Body of pancreas (tissue), 4 donors: Measurements from ENCODE around the gene YWHAG. TPM values are rescaled to one million over a fixed set of nuclear protein-coding genes. Genes with fewer than 3 reads are reported as not detected.
A peak's percentile ranks its signal among the peaks of the same experiment; 100 is the strongest.

Experiments used
- ATAC-seq: fragments of 150-250 bp; one replicate; pipeline ENCODE4 v1.9.1; 2016
- DNase-seq, 4 donors: peaks; one replicate each; pipeline ENCODE4 v3.0.0-alpha.2; 2019
- H3K27ac ChIP-seq, 4 donors: fragments of 200-600 bp; sonication (generic); 1 replicate in 3 of 4; 2 replicates in 1 of 4; pipeline versions ENCODE4 v1.5.1 to v1.6.1; 2016 to 2019; ENCODE audit warnings: mild to moderate bottlenecking in 1 of 4, mixed read lengths in 1 of 4, moderate library complexity in 1 of 4
- H3K27me3 ChIP-seq, 2 donors: fragments of 200-600 bp; sonication (generic); one replicate each; pipeline ENCODE4 v1.6.0; 2016; ENCODE audit warnings: mild to moderate bottlenecking in 1 of 2
- H3K36me3 ChIP-seq, 2 donors: fragments of 200-600 bp; sonication (generic); replicated peaks in 1 of 2; 2 replicates each; pipeline ENCODE4 v1.5.1; 2016; ENCODE audit warnings: low read depth in 2 of 2; ENCODE audit not compliant: insufficient read depth in 1 of 2
- H3K4me1 ChIP-seq: fragments of 200-600 bp; sonication (generic); one replicate; pipeline ENCODE4 v1.6.0; 2016
- H3K4me3 ChIP-seq, 2 donors: fragments of 200-600 bp; sonication (generic); 1 replicate in 1 of 2; 2 replicates in 1 of 2; pipeline ENCODE4 v1.5.1; 2016 to 2019
- H3K9me3 ChIP-seq, 3 donors: fragments of 200-600 bp; sonication (generic); 1 replicate in 2 of 3; 2 replicates in 1 of 3; pipeline ENCODE4 v1.5.1; 2016
- CTCF ChIP-seq, 7 experiments: fragments of 450-650 bp in 4 of 7; fragments of 200-600 bp in 3 of 7; sonication (generic) in 3 of 7; IDR thresholded peaks; one replicate each; pipeline ENCODE4 v1.5.1; 2016 to 2019; ENCODE audit warnings: antibody characterized with exemption in 7 of 7
- POLR2A ChIP-seq, 3 donors: fragments of 450-650 bp; IDR thresholded peaks; one replicate each; pipeline ENCODE4 v1.6.1; 2016; ENCODE audit warnings: antibody characterized with exemption in 3 of 3, mild to moderate bottlenecking in 2 of 3
- WGBS, 2 donors: methylation state at CpG; one replicate each; pipeline ENCODE4 v1.1.5; 2017; 5-methylcytosine and 5-hydroxymethylcytosine counted together
- intact Hi-C: fragments of 100-400 bp; cut with DNase I; formaldehyde crosslinking; loops from one replicate; pipeline ENCODE4 v1.15.1; 2023
- total RNA-seq, 2 donors: library from RNA; depleted of rRNA; stranded (reverse); fragments of >200 nt; gene quantifications; one replicate each; pipeline ENCODE4 v1.1.0, GENCODE V29; 2016

The YWHAG gene
- total RNA-seq, 2 donors from 2014 or later = 24.1 to 60.0 TPM

- peak; percentile 86 to 91 (median 88) for DNase-seq
- Histone ChIP-seq H3K27me3 (no peaks in the 10 kb centered on the region), H3K36me3 (no peaks in the 10 kb centered on the region), H3K4me1 (peaks cover 66% of the 10 kb centered on the region), H3K4me3 (no peak overlapping the region), H3K27ac (peak overlapping the region; percentile 98 to 100 (median 100)), H3K9me3 (no peaks in the 10 kb centered on the region)
- ATAC-seq = peak; percentile 47
- WGBS, 2 donors = 9 to 23% methylated on average over 3 to 10 of the region's 10 CpGs
- TF ChIP-seq POLR2A (IDR thresholded peaks at IDR 0.05) (peak; percentile 39 to 61 (median 48)), CTCF (IDR thresholded peaks at IDR 0.05) (no peak)
- intact Hi-C loops = no loop called here
Observed at GRCh38 chr7:76304888-76305375, 53.9 kb downstream of the YWHAG start.

GRCh38 chr7:76303202-76304147, 55.3 kb downstream of the YWHAG start:
- DNase-seq (peak; percentile 88 to 93 (median 90)), ATAC-seq (peak; percentile 49)
- H3K36me3 ChIP-seq = no peaks in the 10 kb centered on the region
- 3% methylated on average over 43 to 56 of the region's 56 CpGs for WGBS, 2 donors
- intact Hi-C loops = no loop called here
- peak overlapping the region; percentile 98 to 100 (median 100) for H3K27ac ChIP-seq
- peak overlapping the region; percentile 39 to 82 for H3K4me3 ChIP-seq
- no peak for TF ChIP-seq CTCF (IDR thresholded peaks at IDR 0.05)
- TF ChIP-seq POLR2A (IDR thresholded peaks at IDR 0.05) = peak; percentile 41 to 58 (median 56)
- H3K9me3 ChIP-seq = no peaks in the 10 kb centered on the region
- H3K27me3 ChIP-seq = no peaks in the 10 kb centered on the region
- peaks cover 75% of the 10 kb centered on the region for H3K4me1 ChIP-seq

DNA sequence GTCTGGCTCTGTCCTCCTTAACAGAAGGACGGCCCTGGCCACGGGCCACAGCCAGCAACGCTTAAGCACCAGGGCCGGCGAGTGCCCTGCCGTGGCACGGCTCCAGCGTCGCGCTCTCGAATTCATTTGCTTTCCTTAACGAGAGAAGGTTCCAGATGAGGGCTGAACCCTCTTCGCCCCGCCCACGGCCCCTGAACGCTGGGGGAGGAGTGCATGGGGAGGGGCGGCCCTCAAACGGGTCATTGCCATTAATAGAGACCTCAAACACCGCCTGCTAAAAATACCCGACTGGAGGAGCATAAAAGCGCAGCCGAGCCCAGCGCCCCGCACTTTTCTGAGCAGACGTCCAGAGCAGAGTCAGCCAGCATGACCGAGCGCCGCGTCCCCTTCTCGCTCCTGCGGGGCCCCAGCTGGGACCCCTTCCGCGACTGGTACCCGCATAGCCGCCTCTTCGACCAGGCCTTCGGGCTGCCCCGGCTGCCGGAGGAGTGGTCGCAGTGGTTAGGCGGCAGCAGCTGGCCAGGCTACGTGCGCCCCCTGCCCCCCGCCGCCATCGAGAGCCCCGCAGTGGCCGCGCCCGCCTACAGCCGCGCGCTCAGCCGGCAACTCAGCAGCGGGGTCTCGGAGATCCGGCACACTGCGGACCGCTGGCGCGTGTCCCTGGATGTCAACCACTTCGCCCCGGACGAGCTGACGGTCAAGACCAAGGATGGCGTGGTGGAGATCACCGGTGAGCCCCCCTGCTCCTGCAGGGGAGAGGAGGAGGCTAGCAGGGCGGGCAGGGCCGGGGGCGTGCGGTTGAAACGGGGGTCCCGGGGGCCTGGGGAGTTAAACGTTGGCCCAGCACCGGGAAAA, 56.2 kb downstream of the YWHAG start, which contains the start of gene HSPB1:
Gene HSPB1 (plus strand): TSS at position 327 of the 855 bp plus-strand sequence. CDS start 40 bp downstream, at position 367.
- intact Hi-C loops = no loop called here
- Histone ChIP-seq H3K27ac (peak within 1 kb of the TSS; percentile 98 to 100 (median 100)), H3K4me3 (peak within 1 kb of the TSS; percentile 39 to 82), H3K27me3 (no peaks in the 10 kb centered on the region), H3K36me3 (no peaks in the 10 kb centered on the region), H3K4me1 (peaks cover 84% of the 10 kb centered on the region), H3K9me3 (no peaks in the 10 kb centered on the region)
- TF ChIP-seq POLR2A (IDR thresholded peaks at IDR 0.05) (peak; percentile 98 to 99 (median 98)), CTCF (IDR thresholded peaks at IDR 0.05) (peak in 2 of 7 experiments; percentile 6 to 9)
- ATAC-seq (peak; percentile 71), DNase-seq (peak; percentile 97 to 98 (median 98))
- WGBS, 2 donors = 1% methylated on average over 25 to 65 of the region's 75 CpGs

DNA sequence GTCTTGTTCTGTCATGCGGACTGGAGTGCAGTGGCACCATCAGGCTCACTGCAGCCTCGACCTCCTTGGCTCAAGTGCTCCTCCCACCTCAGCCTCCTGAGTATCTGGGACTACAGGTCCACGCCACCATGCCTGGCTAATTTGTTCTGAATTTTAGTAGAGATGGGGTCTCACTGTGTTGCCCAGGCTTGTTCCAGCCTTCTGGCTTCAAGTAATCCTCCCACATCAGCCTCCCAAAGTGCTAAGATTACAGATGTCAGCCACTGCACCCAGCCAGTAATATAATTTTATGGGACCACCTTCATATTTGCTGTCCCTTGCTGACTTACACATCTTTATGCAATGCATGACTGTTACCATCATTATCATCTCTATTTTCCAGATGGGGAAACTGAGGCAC, 57.8 kb downstream of the YWHAG start:
- WGBS, 2 donors = 90 to 96% methylated on average over 3 of the region's 3 CpGs
- Histone ChIP-seq H3K9me3 (no peaks in the 10 kb centered on the region), H3K36me3 (no peaks in the 10 kb centered on the region), H3K4me1 (peaks cover 85% of the 10 kb centered on the region), H3K27me3 (no peaks in the 10 kb centered on the region), H3K27ac (peak overlapping the region in 3 of 4 donors; percentile 98 to 100 (median 99)), H3K4me3 (no peak overlapping the region)
- intact Hi-C loops = no loop called here
- TF ChIP-seq CTCF (IDR thresholded peaks at IDR 0.05) = no peak
- no peak for TF ChIP-seq POLR2A (IDR thresholded peaks at IDR 0.05)
- DNase-seq (no peak), ATAC-seq (no peak)
